ENCODE data around the gene NR2F6.

Gene NR2F6

DNA sequence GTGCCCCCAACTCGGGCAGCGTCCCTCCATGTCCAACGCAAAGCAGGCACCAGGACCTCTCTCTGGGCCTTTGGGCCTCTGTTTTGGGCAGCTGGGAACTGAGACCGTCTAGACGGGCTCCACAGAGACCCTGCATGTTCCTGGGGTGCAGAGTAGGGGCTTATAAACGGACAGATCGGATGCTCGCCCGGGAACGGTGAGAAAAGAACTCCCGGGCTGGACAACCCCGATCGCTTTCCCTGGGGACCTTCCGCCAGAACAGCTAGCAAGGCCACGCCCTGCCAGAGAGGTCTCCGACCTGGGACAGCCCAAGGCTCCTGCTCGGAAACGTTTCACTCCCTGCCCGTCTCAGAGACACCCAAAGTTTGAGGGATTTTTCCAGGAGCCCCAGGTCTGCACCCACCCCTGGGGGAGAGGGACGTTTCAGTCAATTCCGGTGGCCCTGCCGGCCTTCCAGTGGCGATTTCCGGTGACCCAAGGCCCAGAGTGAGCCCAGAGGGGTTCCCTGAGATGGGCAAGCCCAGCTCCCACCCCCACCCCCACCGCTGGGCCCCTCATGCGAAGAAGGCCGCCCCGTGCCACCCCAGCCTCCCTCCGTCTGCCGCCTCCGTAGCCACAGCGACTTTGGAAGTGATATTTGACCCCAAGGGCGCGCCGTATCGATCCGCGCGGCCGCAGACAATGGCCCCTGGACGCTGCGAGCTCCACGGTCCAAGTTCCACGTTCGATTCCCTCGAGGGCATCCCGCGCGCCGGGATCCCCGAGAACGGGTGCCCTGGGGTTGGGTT, 1.7 kb downstream of the NR2F6 start:
- H3K4me1 ChIP-seq (ENCODE audit: low read depth, poor library complexity, severe bottlenecking), result peaks cover 10% of the 10 kb centered on the region
- no peak overlapping the region for H3K4me3 ChIP-seq (IDR thresholded peaks at IDR 0.05; ENCODE audit: insufficient read depth, low read depth, low read length)
- no peaks in the 10 kb centered on the region for H3K36me3 ChIP-seq (ENCODE audit: insufficient read depth)
- H3K27me3 ChIP-seq (ENCODE audit: insufficient read depth, low read depth), result no peaks in the 10 kb centered on the region
- H4K20me1 ChIP-seq (ENCODE audit: insufficient read depth), result no peaks in the 10 kb centered on the region
- TF ChIP-seq, protein P1, sequence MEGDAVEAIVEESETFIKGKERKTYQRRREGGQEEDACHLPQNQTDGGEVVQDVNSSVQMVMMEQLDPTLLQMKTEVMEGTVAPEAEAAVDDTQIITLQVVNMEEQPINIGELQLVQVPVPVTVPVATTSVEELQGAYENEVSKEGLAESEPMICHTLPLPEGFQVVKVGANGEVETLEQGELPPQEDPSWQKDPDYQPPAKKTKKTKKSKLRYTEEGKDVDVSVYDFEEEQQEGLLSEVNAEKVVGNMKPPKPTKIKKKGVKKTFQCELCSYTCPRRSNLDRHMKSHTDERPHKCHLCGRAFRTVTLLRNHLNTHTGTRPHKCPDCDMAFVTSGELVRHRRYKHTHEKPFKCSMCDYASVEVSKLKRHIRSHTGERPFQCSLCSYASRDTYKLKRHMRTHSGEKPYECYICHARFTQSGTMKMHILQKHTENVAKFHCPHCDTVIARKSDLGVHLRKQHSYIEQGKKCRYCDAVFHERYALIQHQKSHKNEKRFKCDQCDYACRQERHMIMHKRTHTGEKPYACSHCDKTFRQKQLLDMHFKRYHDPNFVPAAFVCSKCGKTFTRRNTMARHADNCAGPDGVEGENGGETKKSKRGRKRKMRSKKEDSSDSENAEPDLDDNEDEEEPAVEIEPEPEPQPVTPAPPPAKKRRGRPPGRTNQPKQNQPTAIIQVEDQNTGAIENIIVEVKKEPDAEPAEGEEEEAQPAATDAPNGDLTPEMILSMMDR (conservative IDR thresholded peaks at IDR 0.05; ENCODE audit: low read depth, low read length), result no peak
- H3K4me2 ChIP-seq, result peak overlapping the region; percentile 50
- H3K27ac ChIP-seq, result no peak overlapping the region
- H2AFZ ChIP-seq (ENCODE audit: low read depth), result no peak overlapping the region
- no peaks in the 10 kb centered on the region for H3K79me2 ChIP-seq (ENCODE audit: insufficient read depth, low read depth)
- no peak overlapping the region for H3K9ac ChIP-seq

DNA sequence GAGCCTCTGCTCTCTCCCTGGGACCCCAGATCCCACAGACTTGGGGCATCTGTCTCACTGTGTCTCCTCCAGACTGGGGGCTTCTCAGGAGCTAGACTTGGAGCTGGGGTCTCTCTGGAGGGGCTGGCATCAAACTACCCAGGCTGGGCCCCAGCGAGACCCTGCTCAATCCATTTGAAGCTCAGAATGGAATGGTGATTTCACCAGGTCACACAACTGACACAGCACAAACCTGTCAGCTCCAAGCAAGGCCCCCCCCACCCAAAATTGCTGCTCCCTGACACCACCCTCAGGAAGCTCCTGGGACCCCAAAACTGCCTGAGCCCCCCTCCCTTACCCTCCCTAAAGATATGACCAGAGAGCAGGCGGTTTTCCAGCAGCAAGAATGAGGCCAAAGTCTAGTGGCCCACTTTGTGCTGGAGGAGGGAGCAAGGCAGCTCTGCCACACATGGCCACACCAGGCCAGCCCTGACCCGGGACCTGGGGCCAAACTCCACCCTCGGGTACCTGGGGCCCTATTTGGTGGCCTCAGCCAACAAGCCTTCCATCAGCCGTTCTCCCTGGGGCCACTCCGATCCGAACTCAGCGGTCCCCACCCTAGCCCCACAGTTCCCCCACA, 2.4 kb downstream of the NR2F6 start:
- H3K4me2 ChIP-seq, result peak overlapping the region; percentile 4; the same call in 1 of the 2 replicates
- H3K9ac ChIP-seq, result no peak overlapping the region
- H3K27ac ChIP-seq, result no peak overlapping the region

DNA sequence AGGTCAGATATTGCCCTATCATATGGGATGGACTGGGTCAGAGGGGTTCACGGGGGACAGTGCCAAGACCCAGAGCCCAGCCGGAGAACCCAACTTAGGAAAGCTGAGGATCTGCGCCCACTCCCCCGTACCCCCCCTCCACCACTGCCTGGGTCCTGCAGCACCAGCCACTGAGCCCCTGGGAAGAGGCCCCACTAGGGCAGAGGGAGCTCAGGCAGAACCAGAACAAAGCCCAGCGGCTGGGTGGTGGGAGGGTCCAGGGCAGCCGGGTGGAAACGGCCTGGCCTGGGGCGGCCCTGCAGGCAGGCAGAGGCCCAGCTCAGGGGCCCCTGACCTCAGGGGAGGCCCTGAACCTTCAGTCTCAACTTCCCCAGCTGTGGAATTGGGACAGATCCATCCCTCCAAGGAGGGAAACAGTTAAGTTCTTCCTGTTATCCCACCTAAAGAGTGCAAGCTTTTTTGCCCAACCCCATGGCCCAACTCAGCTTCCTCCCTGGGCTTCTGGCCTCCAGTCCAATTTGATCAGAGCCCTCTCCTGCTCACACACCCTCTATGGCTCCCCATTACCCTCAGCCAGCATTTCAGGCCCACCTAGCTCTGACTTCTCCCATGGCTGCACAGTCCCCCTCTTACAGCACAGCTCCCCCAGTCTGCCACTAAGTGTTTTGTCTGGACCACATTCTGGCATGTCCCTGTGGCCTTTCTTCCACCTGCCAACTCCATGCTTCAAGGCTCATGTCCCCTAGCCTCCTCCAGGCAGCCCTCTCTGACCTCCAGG, 3.1 kb downstream of the NR2F6 start:
- no peak overlapping the region for H3K4me3 ChIP-seq (IDR thresholded peaks at IDR 0.05; ENCODE audit: insufficient read depth, low read depth, low read length)
- H3K9ac ChIP-seq, result no peak overlapping the region
- no peaks in the 10 kb centered on the region for H4K20me1 ChIP-seq (ENCODE audit: insufficient read depth)
- H3K79me2 ChIP-seq (ENCODE audit: insufficient read depth, low read depth), result no peaks in the 10 kb centered on the region
- TF ChIP-seq, protein P1 (conservative IDR thresholded peaks at IDR 0.05; ENCODE audit: low read depth, low read length), result no peak
- H3K27me3 ChIP-seq (ENCODE audit: insufficient read depth, low read depth), result no peaks in the 10 kb centered on the region
- H3K36me3 ChIP-seq (ENCODE audit: insufficient read depth), result no peaks in the 10 kb centered on the region
- H3K4me1 ChIP-seq (ENCODE audit: low read depth, poor library complexity, severe bottlenecking), result peaks cover 10% of the 10 kb centered on the region
- H3K27ac ChIP-seq, result no peak overlapping the region
- no peak overlapping the region for H3K4me2 ChIP-seq
- no peak overlapping the region for H2AFZ ChIP-seq (ENCODE audit: low read depth)

More for the DNA sequence above, 2.4 kb downstream of the NR2F6 start:
- Histone ChIP-seq H3K36me3 (ENCODE audit: insufficient read depth) (no peaks in the 10 kb centered on the region), H3K27me3 (ENCODE audit: insufficient read depth, low read depth) (no peaks in the 10 kb centered on the region), H3K4me3 (IDR thresholded peaks at IDR 0.05; ENCODE audit: insufficient read depth, low read depth, low read length) (no peak overlapping the region), H2AFZ (ENCODE audit: low read depth) (no peak overlapping the region), H3K79me2 (ENCODE audit: insufficient read depth, low read depth) (no peaks in the 10 kb centered on the region), H3K4me1 (ENCODE audit: low read depth, poor library complexity, severe bottlenecking) (peaks cover 10% of the 10 kb centered on the region), H4K20me1 (ENCODE audit: insufficient read depth) (no peaks in the 10 kb centered on the region)
- TF ChIP-seq, protein P1 (conservative IDR thresholded peaks at IDR 0.05; ENCODE audit: low read depth, low read length), result no peak

DNA sequence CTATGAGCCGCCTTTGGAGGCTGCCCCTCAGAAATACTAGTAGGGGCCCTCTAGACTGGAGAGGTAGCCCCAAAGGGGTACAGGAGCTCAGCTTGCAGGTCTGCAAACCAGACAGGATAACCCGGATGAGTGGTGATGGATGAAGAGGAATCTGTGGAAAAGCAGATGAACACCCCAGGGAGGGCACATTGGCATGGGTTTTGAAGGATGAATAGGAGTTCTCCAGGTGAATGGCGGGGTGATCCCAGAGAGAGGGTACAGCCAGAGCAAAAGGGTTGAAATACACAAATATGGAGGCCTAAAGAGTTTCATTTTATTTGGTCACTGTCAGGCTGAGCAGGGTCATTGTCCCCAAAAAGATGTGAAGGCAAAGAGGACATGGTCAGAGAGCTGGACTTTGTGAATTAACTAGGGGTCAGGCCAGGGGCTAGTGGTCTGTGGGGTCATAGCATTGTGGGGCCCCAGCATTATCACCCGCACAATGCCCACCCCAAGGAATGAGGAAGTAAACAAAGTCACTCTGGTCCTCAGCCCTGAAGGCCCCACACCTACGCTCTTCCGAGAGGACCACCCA, 4.8 kb downstream of the NR2F6 start:
- no peak overlapping the region for H2AFZ ChIP-seq (ENCODE audit: low read depth)
- no peak overlapping the region for H3K9ac ChIP-seq
- no peaks in the 10 kb centered on the region for H4K20me1 ChIP-seq (ENCODE audit: insufficient read depth)
- H3K27ac ChIP-seq, result no peak overlapping the region
- H3K36me3 ChIP-seq (ENCODE audit: insufficient read depth), result no peaks in the 10 kb centered on the region
- H3K4me3 ChIP-seq (IDR thresholded peaks at IDR 0.05; ENCODE audit: insufficient read depth, low read depth, low read length), result no peak overlapping the region
- no peaks in the 10 kb centered on the region for H3K27me3 ChIP-seq (ENCODE audit: insufficient read depth, low read depth)
- H3K79me2 ChIP-seq (ENCODE audit: insufficient read depth, low read depth), result no peaks in the 10 kb centered on the region
- TF ChIP-seq, protein P1 (conservative IDR thresholded peaks at IDR 0.05; ENCODE audit: low read depth, low read length), result no peak
- H3K4me1 ChIP-seq (ENCODE audit: low read depth, poor library complexity, severe bottlenecking), result peaks cover 5% of the 10 kb centered on the region
- H3K4me2 ChIP-seq, result no peak overlapping the region

Data from KMS-11 (cell line).